Cardiac muscle cell (in vitro differentiated cells and primary cell): ENCODE results near the gene FSTL3. TPM values are rescaled to one million over a fixed set of nuclear protein-coding genes. Genes with fewer than 3 reads are reported as not detected.

ENCODE experiments used
- DNase-seq, 2 donors: peaks; one replicate each; pipeline versions ENCODE4 v3.0.0 to v3.0.0-alpha.2; 2010 to 2017; ENCODE audit warnings: low read depth in 1 of 2, low spot score in 1 of 2
- H3K27ac ChIP-seq: fragments of 200-600 bp; sonication (generic); 2 replicates; pipeline ENCODE4 v1.5.1; 2016
- H3K27me3 ChIP-seq: fragments of 200-600 bp; sonication (generic); 2 replicates; pipeline ENCODE4 v1.6.0; 2016; ENCODE audit warnings: control low read depth
- H3K36me3 ChIP-seq: fragments of 200-600 bp; sonication (generic); 2 replicates; pipeline ENCODE4 v1.5.1; 2016; ENCODE audit warnings: control low read depth
- H3K4me1 ChIP-seq: fragments of 200-600 bp; sonication (generic); 2 replicates; pipeline ENCODE4 v1.8.1; 2017; ENCODE audit warnings: low read depth, mild to moderate bottlenecking, mixed run types
- H3K4me3 ChIP-seq: fragments of 200-600 bp; sonication (generic); 2 replicates; pipeline ENCODE4 v1.5.1; 2016; ENCODE audit warnings: mild to moderate bottlenecking
- H3K9me3 ChIP-seq: fragments of 200-600 bp; sonication (generic); 2 replicates; pipeline ENCODE4 v1.5.1; 2017; ENCODE audit warnings: low read depth, mild to moderate bottlenecking, control low read depth
- polyA plus RNA-seq: library from polyadenylated mRNA; unstranded; fragments of >200 nt; fragmentation: Nextera tagmentation; extraction: Ambion mirVana; gene quantifications from 2 replicates; pipeline ENCODE4 v1.2.1, GENCODE V29; 2016
- total RNA-seq: library from RNA; depleted of rRNA; stranded (reverse); fragments of >200 nt; gene quantifications from 2 replicates; pipeline ENCODE4 v1.2.3, GENCODE V29; 2016
- TF ChIP-seq, protein P1 (sequence below): IDR thresholded peaks from 2 replicates; pipeline ENCODE4 v1.5.1; 2012; ENCODE audit warnings: low read depth, mild to moderate bottlenecking, low read length

Gene FSTL3
- total and polyA plus RNA-seq, 2 experiments from 2014 or later: 34.7 to 46.9 TPM

DNA sequence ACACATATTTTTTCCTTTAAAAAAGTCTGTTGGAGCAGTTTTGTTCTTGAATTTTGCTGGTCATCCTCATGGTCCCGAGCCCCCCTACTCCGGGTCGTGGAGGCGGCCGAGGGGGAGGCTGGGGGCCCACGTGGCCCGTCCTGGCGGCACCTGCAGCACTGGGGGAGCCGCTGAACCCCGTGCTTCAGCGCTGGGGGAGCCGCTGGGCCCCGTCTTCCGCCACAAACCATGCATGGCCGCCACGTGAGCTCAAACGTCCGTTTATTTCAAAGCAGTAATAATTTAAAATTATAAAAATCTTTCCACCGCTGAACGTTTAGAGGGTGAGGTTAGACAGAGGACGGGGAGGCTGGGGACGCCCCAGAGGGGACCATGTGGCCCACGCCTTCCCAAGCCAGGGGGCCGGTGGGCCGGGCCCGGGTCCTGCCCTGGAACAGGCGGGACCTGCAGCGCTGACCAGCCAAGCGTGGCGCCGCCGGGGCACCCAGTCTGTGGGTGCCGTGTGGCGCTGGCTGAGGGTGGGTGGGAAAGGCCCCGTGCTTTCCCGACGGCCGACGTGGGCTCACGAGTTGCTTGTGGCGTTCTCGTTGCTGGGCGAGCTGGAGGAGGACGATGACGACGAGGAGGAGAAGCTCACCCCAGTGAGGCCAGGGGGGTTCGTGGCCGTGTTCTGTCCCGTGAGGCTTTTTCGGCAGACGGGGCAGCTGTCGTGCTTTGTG is 28.5 kb upstream of the FSTL3 start:
- no peaks in the 10 kb centered on the region for H3K4me1 ChIP-seq
- peaks cover 28% of the 10 kb centered on the region for H3K36me3 ChIP-seq
- H3K27ac ChIP-seq: no peak overlapping the region
- TF ChIP-seq, protein P1, sequence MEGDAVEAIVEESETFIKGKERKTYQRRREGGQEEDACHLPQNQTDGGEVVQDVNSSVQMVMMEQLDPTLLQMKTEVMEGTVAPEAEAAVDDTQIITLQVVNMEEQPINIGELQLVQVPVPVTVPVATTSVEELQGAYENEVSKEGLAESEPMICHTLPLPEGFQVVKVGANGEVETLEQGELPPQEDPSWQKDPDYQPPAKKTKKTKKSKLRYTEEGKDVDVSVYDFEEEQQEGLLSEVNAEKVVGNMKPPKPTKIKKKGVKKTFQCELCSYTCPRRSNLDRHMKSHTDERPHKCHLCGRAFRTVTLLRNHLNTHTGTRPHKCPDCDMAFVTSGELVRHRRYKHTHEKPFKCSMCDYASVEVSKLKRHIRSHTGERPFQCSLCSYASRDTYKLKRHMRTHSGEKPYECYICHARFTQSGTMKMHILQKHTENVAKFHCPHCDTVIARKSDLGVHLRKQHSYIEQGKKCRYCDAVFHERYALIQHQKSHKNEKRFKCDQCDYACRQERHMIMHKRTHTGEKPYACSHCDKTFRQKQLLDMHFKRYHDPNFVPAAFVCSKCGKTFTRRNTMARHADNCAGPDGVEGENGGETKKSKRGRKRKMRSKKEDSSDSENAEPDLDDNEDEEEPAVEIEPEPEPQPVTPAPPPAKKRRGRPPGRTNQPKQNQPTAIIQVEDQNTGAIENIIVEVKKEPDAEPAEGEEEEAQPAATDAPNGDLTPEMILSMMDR: no peak
- no peaks in the 10 kb centered on the region for H3K27me3 ChIP-seq
- DNase-seq: no peak
- no peak overlapping the region for H3K4me3 ChIP-seq
- H3K9me3 ChIP-seq: no peaks in the 10 kb centered on the region

DNA sequence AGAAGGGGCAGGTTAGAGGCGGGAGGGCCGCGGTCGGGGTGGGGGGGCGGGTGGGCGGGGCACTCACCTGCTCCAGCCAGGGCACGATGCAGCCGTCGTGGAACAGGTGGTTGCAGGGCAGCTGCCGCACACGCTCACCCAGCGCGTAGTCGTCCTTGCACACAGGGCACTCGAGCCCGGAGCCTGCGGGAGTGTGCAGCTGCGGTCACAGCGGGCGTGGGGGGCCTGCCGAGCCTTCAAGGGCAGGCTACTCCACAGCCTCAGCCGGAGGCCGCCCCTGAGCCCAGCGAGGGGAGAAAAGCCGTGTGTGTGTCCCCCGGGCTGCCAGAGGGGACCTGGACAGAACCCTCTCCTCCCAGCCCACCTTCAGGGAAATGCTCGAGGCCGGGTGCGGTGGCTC is 27.9 kb upstream of the FSTL3 start:
- Histone ChIP-seq H3K4me3 (no peak overlapping the region), H3K36me3 (peaks cover 28% of the 10 kb centered on the region), H3K27ac (no peak overlapping the region), H3K9me3 (no peaks in the 10 kb centered on the region), H3K4me1 (no peaks in the 10 kb centered on the region), H3K27me3 (no peaks in the 10 kb centered on the region)
- DNase-seq: no peak
- TF ChIP-seq, protein P1: no peak

DNA sequence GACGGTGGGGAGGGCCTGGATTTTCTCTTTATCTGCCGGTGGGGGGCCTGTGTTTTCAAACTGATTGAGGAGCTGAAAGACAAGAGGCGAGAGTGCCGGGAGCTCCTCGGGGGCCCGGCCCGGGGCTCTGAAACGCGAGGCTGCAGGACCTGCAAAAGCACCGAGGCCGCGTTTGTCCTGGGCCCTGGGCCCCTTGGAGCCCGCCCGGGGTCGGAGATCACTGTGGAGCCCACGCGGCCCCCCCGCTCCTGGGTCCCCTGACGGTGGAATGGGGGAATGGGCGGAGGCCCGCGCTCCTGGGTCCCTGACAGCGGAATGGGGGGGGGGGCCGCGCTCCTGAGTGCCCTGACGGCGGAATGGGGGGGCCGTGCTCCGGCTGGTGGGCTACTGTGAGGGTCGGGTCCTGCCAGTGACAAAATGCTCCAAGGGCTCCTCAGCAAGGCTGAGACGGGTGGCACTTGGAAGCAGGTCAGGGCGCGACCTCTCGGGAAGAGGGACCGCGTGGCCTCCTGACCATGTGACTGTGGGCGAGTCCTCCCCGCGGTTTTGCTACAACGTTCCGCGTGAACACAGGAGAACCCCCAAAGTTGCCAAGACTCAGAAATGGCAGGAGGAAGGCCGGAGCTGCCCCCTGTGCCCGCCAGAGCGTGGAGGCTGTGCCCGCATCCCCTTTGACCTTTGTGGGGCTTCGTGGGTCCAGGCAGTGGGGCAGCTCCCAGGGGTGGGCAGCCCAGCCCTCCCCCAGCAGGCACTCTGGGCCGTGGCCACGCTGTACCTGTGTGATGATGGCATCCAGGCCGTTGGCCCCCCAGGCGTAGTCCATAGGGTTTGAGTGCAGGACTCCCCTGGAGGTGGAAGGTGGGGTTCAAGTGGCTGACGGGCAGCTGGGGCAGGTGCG is 27.0 kb upstream of the FSTL3 start:
- TF ChIP-seq, protein P1: no peak
- no peaks in the 10 kb centered on the region for H3K27me3 ChIP-seq
- no peaks in the 10 kb centered on the region for H3K9me3 ChIP-seq
- H3K4me3 ChIP-seq: no peak overlapping the region
- H3K27ac ChIP-seq: no peak overlapping the region
- no peaks in the 10 kb centered on the region for H3K4me1 ChIP-seq
- no peak for DNase-seq
- H3K36me3 ChIP-seq: peaks cover 28% of the 10 kb centered on the region

DNA sequence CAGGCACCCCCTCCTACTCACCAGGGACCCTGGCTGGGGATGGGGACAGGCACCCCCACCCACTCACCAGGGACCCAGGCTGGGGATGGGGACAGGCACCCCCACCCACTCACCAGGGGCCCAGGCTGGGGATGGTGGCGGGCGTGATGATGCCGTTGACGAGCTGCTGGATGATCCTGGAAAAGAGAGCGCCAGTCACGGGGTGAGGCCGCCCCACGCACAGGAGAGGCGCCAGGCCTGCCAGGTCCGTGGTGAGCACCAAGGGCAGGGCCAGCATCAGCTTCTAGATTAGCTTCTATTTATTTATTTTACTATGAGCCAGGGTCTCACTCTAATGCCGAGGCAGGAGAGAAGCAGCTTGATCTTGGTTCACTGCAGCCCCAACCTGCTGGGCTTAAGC is 26.1 kb upstream of the FSTL3 start:
- no peak for DNase-seq
- Histone ChIP-seq H3K27me3 (no peaks in the 10 kb centered on the region), H3K4me1 (no peaks in the 10 kb centered on the region), H3K27ac (no peak overlapping the region), H3K9me3 (no peaks in the 10 kb centered on the region), H3K36me3 (peaks cover 28% of the 10 kb centered on the region), H3K4me3 (no peak overlapping the region)
- TF ChIP-seq, protein P1: no peak

DNA sequence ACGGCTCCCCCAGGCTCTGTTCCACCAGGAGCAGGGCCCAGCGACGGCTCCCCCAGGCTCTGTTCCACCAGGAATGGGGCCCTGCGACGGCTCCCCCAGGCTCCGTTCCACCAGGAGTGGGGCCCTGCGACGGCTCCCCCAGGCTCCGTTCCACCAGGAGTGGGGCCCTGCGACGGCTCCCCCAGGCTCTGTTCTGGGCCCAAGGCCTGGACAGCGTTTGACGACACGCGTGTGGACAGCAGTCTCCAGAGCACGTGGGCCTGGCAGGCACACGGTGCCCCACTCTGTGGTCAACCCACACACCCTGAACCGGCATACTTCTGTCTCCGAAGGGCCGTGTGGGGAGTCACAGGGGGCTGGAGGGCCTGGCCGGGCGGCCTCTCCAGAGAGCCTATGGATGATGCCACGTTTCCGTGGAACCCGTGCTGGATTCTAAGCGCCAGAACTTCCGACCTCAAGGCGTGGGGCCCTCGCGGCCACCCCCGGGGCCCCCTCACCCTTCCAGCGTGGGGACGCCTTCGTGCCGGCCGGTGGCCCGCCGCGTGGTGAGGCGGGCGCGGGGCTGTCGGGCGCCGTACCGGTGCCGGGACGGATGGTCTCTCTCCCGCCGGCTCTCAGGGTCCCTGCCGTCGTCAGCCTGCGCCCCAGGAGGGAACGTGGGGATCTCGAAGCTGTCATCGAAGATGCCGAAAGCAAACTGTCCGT is 24.9 kb upstream of the FSTL3 start:
- H3K4me3 ChIP-seq: no peak overlapping the region
- H3K36me3 ChIP-seq: peaks cover 28% of the 10 kb centered on the region
- no peaks in the 10 kb centered on the region for H3K9me3 ChIP-seq
- TF ChIP-seq, protein P1: no peak
- no peaks in the 10 kb centered on the region for H3K4me1 ChIP-seq
- H3K27me3 ChIP-seq: no peaks in the 10 kb centered on the region
- DNase-seq: no peak
- no peak overlapping the region for H3K27ac ChIP-seq
